Adrenal gland (tissue), 12 donors: Measurements from ENCODE around the gene PARP16. TPM values are rescaled to one million over a fixed set of nuclear protein-coding genes. Genes with fewer than 3 reads are reported as not detected.
"Not testable (repeated sequence)": the region's sequence is repeated elsewhere in the genome, so short reads cannot be mapped to it uniquely, and the experiment has no call there.

Experiments used
- DNase-seq, 7 donors: peaks; one replicate each; pipeline ENCODE4 v3.0.0-alpha.2; 2019 to 2020
- H3K27ac ChIP-seq, 5 donors: fragments of 200-600 bp; sonication (generic) in 4 of 5; 1 replicate in 3 of 5; 2 replicates in 2 of 5; pipeline versions ENCODE4 v1.5.1 to v1.8.0; 2016 to 2020; ENCODE audit warnings: mild to moderate bottlenecking in 1 of 5
- H3K27me3 ChIP-seq: fragments of 200-600 bp; 2 replicates; pipeline ENCODE4 v1.8.0; 2021
- H3K36me3 ChIP-seq, 2 donors: fragments of 200-600 bp; replicated peaks in 1 of 2; 1 replicate in 1 of 2; 2 replicates in 1 of 2; pipeline versions ENCODE4 v1.5.1 to v1.8.0; 2018 to 2022
- H3K4me1 ChIP-seq, 2 donors: fragments of 200-600 bp; replicated peaks in 1 of 2; 1 replicate in 1 of 2; 2 replicates in 1 of 2; pipeline versions ENCODE4 v1.5.1 to v1.8.0; 2018 to 2021
- H3K4me3 ChIP-seq, 4 donors: fragments of 200-600 bp; sonication (generic) in 3 of 4; one replicate each; pipeline ENCODE4 v1.5.1; 2016 to 2018
- H3K9me3 ChIP-seq, 3 donors: fragments of 200-600 bp; sonication (generic) in 1 of 3; replicated peaks in 1 of 3; 1 replicate in 2 of 3; 2 replicates in 1 of 3; pipeline versions ENCODE4 v1.5.1 to v1.8.0; 2016 to 2021
- POLR2A ChIP-seq, 2 donors: fragments of 450-650 bp; IDR thresholded peaks; one replicate each; pipeline ENCODE4 v1.6.1; 2017; ENCODE audit warnings: antibody characterized with exemption in 2 of 2, mild to moderate bottlenecking in 2 of 2, moderate library complexity in 1 of 2
- WGBS, 4 donors: extraction: QIAGEN DNeasy Blood & Tissue Kit in 2 of 4; methylation state at CpG; one replicate each; pipeline versions ENCODE4 v1.1.5 to v1.1.7; 2013 to 2017; 5-methylcytosine and 5-hydroxymethylcytosine counted together
- intact Hi-C, 2 donors: fragments of 100-400 bp; cut with DNase I; formaldehyde crosslinking; loops; one replicate each; pipeline versions ENCODE4 v1.14.1 to v1.15.0; 2022 to 2023
- polyA plus RNA-seq, 3 donors: library from polyadenylated mRNA; stranded (reverse); fragments of 200-250 nt in 2 of 3; fragments of 350-450 nt in 1 of 3; fragmentation: Illumina TruSeq in 1 of 3; extraction: RNeasy Lipid Tissue Mini Kit (QIAGEN cat#74804) in 1 of 3; gene quantifications; one replicate each; pipeline ENCODE4 v1.2.3, GENCODE V29; 2013 to 2014
- total RNA-seq, 9 donors: library from RNA; depleted of rRNA in 4 of 9; stranded (reverse); fragments of >200 nt in 4 of 9; fragments of 120-200 nt in 1 of 9; fragmentation: NEBNext Ultra II Directional in 1 of 9; extraction: Animal tissue kit (Norgen Biotek cat#: 25700) in 1 of 9; gene quantifications; one replicate each; pipeline versions ENCODE4 v1.1.0 to v1.2.4, GENCODE V29; 2013 to 2023
- TF ChIP-seq, protein P1 (sequence below), 6 experiments: fragments of 450-650 bp in 4 of 6; fragments of 200-600 bp in 2 of 6; sonication (generic) in 1 of 6; IDR thresholded peaks; 1 replicate in 5 of 6; 2 replicates in 1 of 6; pipeline versions ENCODE4 v1.5.1 to v1.8.0; 2016 to 2021; ENCODE audit warnings: antibody characterized with exemption in 6 of 6, mild to moderate bottlenecking in 2 of 6, moderate library complexity in 1 of 6
- donor health status: healthy with polysubstance abuse.
- donor health status: Bipolar disorder and iron deficiency.
- donor health status: DM: yes; HTN: yes; CAD: no.
- donor health status: DM: no; HTN: no; CAD: no.
- donor health status: DM: no; HTN: no; CAD: no.
- donor health status: DM: yes; HTN: yes; CAD: no.

PARP16 gene
- total and polyA plus RNA-seq, 12 donors: 7.8 to 18.1 (median 14.2) TPM

GRCh38 chr15:65270811-65271545 lies 15.7 kb downstream of the PARP16 start:
- H3K4me3 ChIP-seq, H3K27me3 ChIP-seq, H3K36me3 ChIP-seq, H3K9me3 ChIP-seq, H3K4me1 ChIP-seq: not testable (repeated sequence)
- intact Hi-C loops: loop anchor here in 1 of 2 donors (5.0 kb wide), 1 partner anchor 84 kb away; the partner anchor contains the start of gene CLPX
- WGBS, 4 donors: 47 to 63% (median 56%) methylated on average over 7 to 15 of the region's 15 CpGs
- TF ChIP-seq, protein P1, sequence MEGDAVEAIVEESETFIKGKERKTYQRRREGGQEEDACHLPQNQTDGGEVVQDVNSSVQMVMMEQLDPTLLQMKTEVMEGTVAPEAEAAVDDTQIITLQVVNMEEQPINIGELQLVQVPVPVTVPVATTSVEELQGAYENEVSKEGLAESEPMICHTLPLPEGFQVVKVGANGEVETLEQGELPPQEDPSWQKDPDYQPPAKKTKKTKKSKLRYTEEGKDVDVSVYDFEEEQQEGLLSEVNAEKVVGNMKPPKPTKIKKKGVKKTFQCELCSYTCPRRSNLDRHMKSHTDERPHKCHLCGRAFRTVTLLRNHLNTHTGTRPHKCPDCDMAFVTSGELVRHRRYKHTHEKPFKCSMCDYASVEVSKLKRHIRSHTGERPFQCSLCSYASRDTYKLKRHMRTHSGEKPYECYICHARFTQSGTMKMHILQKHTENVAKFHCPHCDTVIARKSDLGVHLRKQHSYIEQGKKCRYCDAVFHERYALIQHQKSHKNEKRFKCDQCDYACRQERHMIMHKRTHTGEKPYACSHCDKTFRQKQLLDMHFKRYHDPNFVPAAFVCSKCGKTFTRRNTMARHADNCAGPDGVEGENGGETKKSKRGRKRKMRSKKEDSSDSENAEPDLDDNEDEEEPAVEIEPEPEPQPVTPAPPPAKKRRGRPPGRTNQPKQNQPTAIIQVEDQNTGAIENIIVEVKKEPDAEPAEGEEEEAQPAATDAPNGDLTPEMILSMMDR (IDR thresholded peaks at IDR 0.05): peak; percentile 68 to 81 (median 78)
- H3K27ac ChIP-seq: peak overlapping the region in 1 of 5 donors; percentile 38
- peak; percentile 59 to 90 (median 81) for DNase-seq

- TF ChIP-seq, protein P1 (IDR thresholded peaks at IDR 0.05): no peak
- no peak for TF ChIP-seq POLR2A (IDR thresholded peaks at IDR 0.05)
- H3K27ac ChIP-seq: no peak overlapping the region
- 96 to 100% (median 99%) methylated on average over 4 of the region's 4 CpGs for WGBS, 4 donors
- peaks cover 0 to 10% of the 10 kb centered on the region in 2 donors for H3K36me3 ChIP-seq
- no peaks in the 10 kb centered on the region for H3K9me3 ChIP-seq
- H3K4me3 ChIP-seq: no peak overlapping the region
- H3K27me3 ChIP-seq: no peaks in the 10 kb centered on the region
- intact Hi-C loops: loop anchor here in 1 of 2 donors (5.0 kb wide), 1 partner anchor 76 kb away; no protein-coding TSS in a partner anchor
- no peak for DNase-seq
- no peaks in the 10 kb centered on the region for H3K4me1 ChIP-seq
Measured at GRCh38 chr15:65268411-65268810, 18.3 kb downstream of the PARP16 start.

- intact Hi-C loops: loop anchor here in 1 of 2 donors (5.0 kb wide), 1 partner anchor 74 kb away; no protein-coding TSS in a partner anchor
- Histone ChIP-seq H3K4me1 (no peaks in the 10 kb centered on the region), H3K27ac (no peak overlapping the region), H3K4me3 (no peak overlapping the region), H3K27me3 (no peaks in the 10 kb centered on the region), H3K9me3 (no peaks in the 10 kb centered on the region), H3K36me3 (peaks cover 0 to 18% of the 10 kb centered on the region in 2 donors)
- TF ChIP-seq, protein P1 (IDR thresholded peaks at IDR 0.05): no peak
- TF ChIP-seq POLR2A (IDR thresholded peaks at IDR 0.05): no peak
- 90 to 99% (median 96%) methylated on average over 5 of the region's 5 CpGs for WGBS, 4 donors
- DNase-seq: no peak
Measured at GRCh38 chr15:65266469-65266868, 20.2 kb downstream of the PARP16 start.

- no peaks in the 10 kb centered on the region for H3K4me1 ChIP-seq
Measured at GRCh38 chr15:65264863-65265430, 21.7 kb downstream of the PARP16 start.

More at GRCh38 chr15:65264863-65265430, 21.7 kb downstream of the PARP16 start:
- DNase-seq: no peak
- Histone ChIP-seq H3K9me3 (no peaks in the 10 kb centered on the region), H3K27me3 (no peaks in the 10 kb centered on the region), H3K27ac (no peak overlapping the region), H3K36me3 (peaks cover 0 to 29% of the 10 kb centered on the region in 2 donors), H3K4me3 (no peak overlapping the region)
- intact Hi-C loops: loop anchor here in 1 of 2 donors (5.0 kb wide), 1 partner anchor 73 kb away; no protein-coding TSS in a partner anchor
- TF ChIP-seq POLR2A (IDR thresholded peaks at IDR 0.05): no peak
- TF ChIP-seq, protein P1 (IDR thresholded peaks at IDR 0.05): no peak
- WGBS, 4 donors: 55 to 79% (median 68%) methylated on average over 2 of the region's 2 CpGs
